Lower leg skin (tissue), 3 donors: Measurements from ENCODE around the gene ICOS.

Experiments
- POLR2A ChIP-seq, 2 donors: fragments of 450-650 bp; IDR thresholded peaks; one replicate each; pipeline ENCODE4 v1.6.1; 2016 to 2017; ENCODE audit warnings: antibody characterized with exemption in 2 of 2, mild to moderate bottlenecking in 1 of 2, moderate library complexity in 1 of 2
- TF ChIP-seq, protein P1 (sequence below), 3 donors: fragments of 450-650 bp; IDR thresholded peaks; one replicate each; pipeline ENCODE4 v1.5.1; 2016; ENCODE audit warnings: antibody characterized with exemption in 3 of 3, mild to moderate bottlenecking in 3 of 3, moderate library complexity in 2 of 3

DNA sequence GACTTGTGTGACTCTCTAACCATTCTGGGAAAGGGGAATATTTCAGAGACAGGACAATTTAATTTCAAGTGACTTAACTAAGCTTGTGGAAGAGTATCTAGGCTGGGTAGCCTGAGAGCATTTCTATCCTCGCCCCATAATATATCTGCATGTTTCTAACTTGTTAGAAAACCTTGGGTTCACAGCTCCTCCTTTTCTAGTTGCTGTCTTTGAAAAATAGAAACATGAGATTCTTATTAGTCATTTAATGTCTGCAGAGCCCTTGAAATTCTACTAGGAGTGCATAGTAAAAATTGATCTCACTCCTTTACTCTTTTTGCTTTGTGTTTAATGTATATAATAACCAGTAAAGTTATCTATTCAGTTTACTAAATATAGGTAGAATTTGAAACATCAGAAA is 46.6 kb upstream of the ICOS start:
- no peak for TF ChIP-seq POLR2A (IDR thresholded peaks at IDR 0.05)
- TF ChIP-seq, protein P1, sequence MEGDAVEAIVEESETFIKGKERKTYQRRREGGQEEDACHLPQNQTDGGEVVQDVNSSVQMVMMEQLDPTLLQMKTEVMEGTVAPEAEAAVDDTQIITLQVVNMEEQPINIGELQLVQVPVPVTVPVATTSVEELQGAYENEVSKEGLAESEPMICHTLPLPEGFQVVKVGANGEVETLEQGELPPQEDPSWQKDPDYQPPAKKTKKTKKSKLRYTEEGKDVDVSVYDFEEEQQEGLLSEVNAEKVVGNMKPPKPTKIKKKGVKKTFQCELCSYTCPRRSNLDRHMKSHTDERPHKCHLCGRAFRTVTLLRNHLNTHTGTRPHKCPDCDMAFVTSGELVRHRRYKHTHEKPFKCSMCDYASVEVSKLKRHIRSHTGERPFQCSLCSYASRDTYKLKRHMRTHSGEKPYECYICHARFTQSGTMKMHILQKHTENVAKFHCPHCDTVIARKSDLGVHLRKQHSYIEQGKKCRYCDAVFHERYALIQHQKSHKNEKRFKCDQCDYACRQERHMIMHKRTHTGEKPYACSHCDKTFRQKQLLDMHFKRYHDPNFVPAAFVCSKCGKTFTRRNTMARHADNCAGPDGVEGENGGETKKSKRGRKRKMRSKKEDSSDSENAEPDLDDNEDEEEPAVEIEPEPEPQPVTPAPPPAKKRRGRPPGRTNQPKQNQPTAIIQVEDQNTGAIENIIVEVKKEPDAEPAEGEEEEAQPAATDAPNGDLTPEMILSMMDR (IDR thresholded peaks at IDR 0.05), result no peak
